ENCODE measurements around the gene RAPGEF5. TPM values are rescaled to one million over a fixed set of nuclear protein-coding genes. Genes with fewer than 3 reads are reported as not detected.

Gene RAPGEF5
- total RNA-seq, 1 donor from 2014 or later = 1.1 TPM

GRCh38 chr7:22157552-22157951 lies 199.4 kb downstream of the RAPGEF5 start:
- H3K4me3 ChIP-seq (ENCODE audit: low read depth, low read length) = no peak overlapping the region
- no peaks in the 10 kb centered on the region for H3K27me3 ChIP-seq (ENCODE audit: control insufficient read depth, insufficient read depth, low read length)
- H3K36me3 ChIP-seq (ENCODE audit: control insufficient read depth, insufficient read depth, low read length) = no peaks in the 10 kb centered on the region
- TF ChIP-seq CTCF (IDR thresholded peaks at IDR 0.05; ENCODE audit: insufficient read depth, low read length, poor library complexity, severe bottlenecking) = no peak
- no peak for DNase-seq (ENCODE audit: low read depth)

GRCh38 chr7:22156205-22156604 lies 200.7 kb downstream of the RAPGEF5 start:
- peak; percentile 48 for DNase-seq (ENCODE audit: low read depth)
- no peak overlapping the region for H3K4me3 ChIP-seq (ENCODE audit: low read depth, low read length)
- H3K36me3 ChIP-seq (ENCODE audit: control insufficient read depth, insufficient read depth, low read length) = no peaks in the 10 kb centered on the region
- H3K27me3 ChIP-seq (ENCODE audit: control insufficient read depth, insufficient read depth, low read length) = no peaks in the 10 kb centered on the region
- TF ChIP-seq CTCF (IDR thresholded peaks at IDR 0.05; ENCODE audit: insufficient read depth, low read length, poor library complexity, severe bottlenecking) = no peak

- H3K27me3 ChIP-seq (ENCODE audit: control insufficient read depth, insufficient read depth, low read length) = no peaks in the 10 kb centered on the region
- DNase-seq (ENCODE audit: low read depth) = no peak
- no peaks in the 10 kb centered on the region for H3K36me3 ChIP-seq (ENCODE audit: control insufficient read depth, insufficient read depth, low read length)
- TF ChIP-seq CTCF (IDR thresholded peaks at IDR 0.05; ENCODE audit: insufficient read depth, low read length, poor library complexity, severe bottlenecking) = no peak
- H3K4me3 ChIP-seq (ENCODE audit: low read depth, low read length) = no peak overlapping the region
Measured at GRCh38 chr7:22154143-22154529, 202.8 kb downstream of the RAPGEF5 start.

GRCh38 chr7:22153432-22154142 lies 203.4 kb downstream of the RAPGEF5 start:
- no peak overlapping the region for H3K4me3 ChIP-seq (ENCODE audit: low read depth, low read length)
- TF ChIP-seq CTCF (IDR thresholded peaks at IDR 0.05; ENCODE audit: insufficient read depth, low read length, poor library complexity, severe bottlenecking) = no peak
- H3K27me3 ChIP-seq (ENCODE audit: control insufficient read depth, insufficient read depth, low read length) = no peaks in the 10 kb centered on the region
- no peak for DNase-seq (ENCODE audit: low read depth)
- H3K36me3 ChIP-seq (ENCODE audit: control insufficient read depth, insufficient read depth, low read length) = no peaks in the 10 kb centered on the region

GRCh38 chr7:22152690-22153089 lies 204.3 kb downstream of the RAPGEF5 start:
- TF ChIP-seq CTCF (IDR thresholded peaks at IDR 0.05; ENCODE audit: insufficient read depth, low read length, poor library complexity, severe bottlenecking) = no peak
- H3K4me3 ChIP-seq (ENCODE audit: low read depth, low read length) = no peak overlapping the region
- H3K27me3 ChIP-seq (ENCODE audit: control insufficient read depth, insufficient read depth, low read length) = no peaks in the 10 kb centered on the region
- DNase-seq (ENCODE audit: low read depth) = no peak
- H3K36me3 ChIP-seq (ENCODE audit: control insufficient read depth, insufficient read depth, low read length) = no peaks in the 10 kb centered on the region

- no peak for TF ChIP-seq CTCF (IDR thresholded peaks at IDR 0.05; ENCODE audit: insufficient read depth, low read length, poor library complexity, severe bottlenecking)
- no peaks in the 10 kb centered on the region for H3K36me3 ChIP-seq (ENCODE audit: control insufficient read depth, insufficient read depth, low read length)
- no peak overlapping the region for H3K4me3 ChIP-seq (ENCODE audit: low read depth, low read length)
- no peak for DNase-seq (ENCODE audit: low read depth)
- no peaks in the 10 kb centered on the region for H3K27me3 ChIP-seq (ENCODE audit: control insufficient read depth, insufficient read depth, low read length)
Measured at GRCh38 chr7:22151901-22152300, 205.1 kb downstream of the RAPGEF5 start.
